GM13977 (cell line): ENCODE data around the gene NFIA.
"Not testable (repeated sequence)": the region's sequence is repeated elsewhere in the genome, so short reads cannot be mapped to it uniquely, and the experiment has no call there.

Experiments
- DNase-seq: peaks from one replicate; pipeline ENCODE4 v3.0.0; 2012; ENCODE audit warnings: low spot score
- CTCF ChIP-seq: IDR thresholded peaks from 2 replicates; pipeline ENCODE4 v1.5.1; 2012; ENCODE audit warnings: mild to moderate bottlenecking, control low read depth; ENCODE audit not compliant: insufficient read depth; ENCODE audit errors: extremely low read depth, missing control alignments
- in situ Hi-C: fragments of 300-500 bp; cut with MboI; formaldehyde crosslinking; loops from one replicate; pipeline ENCODE4 v1.12.0; 2022; ENCODE audit warnings: low sequenced_read_pairs, low pct_unique_long_range_greater_than_20kb, mixed read lengths, inconsistent platforms; ENCODE audit not compliant: unreplicated experiment

The NFIA gene

GRCh38 chr1:61460191-61460590 lies 377.8 kb downstream of the NFIA start:
- in situ Hi-C loops: no loop called here
- no peak for TF ChIP-seq CTCF
- no peak for DNase-seq

- no peak for DNase-seq
- in situ Hi-C loops: no loop called here
- no peak for TF ChIP-seq CTCF
Measured at GRCh38 chr1:61461406-61462384, 379.3 kb downstream of the NFIA start.

GRCh38 chr1:61462628-61463027 lies 380.3 kb downstream of the NFIA start:
- in situ Hi-C loops: no loop called here
- DNase-seq: no peak
- TF ChIP-seq CTCF: no peak

- no peak for TF ChIP-seq CTCF
- in situ Hi-C loops: no loop called here
- no peak for DNase-seq
Measured at GRCh38 chr1:61463220-61463619, 380.9 kb downstream of the NFIA start.

GRCh38 chr1:61467836-61468235 lies 385.5 kb downstream of the NFIA start:
- DNase-seq, in situ Hi-C loops: not testable (repeated sequence)

- no peak for DNase-seq
- TF ChIP-seq CTCF: no peak
- in situ Hi-C loops: no loop called here
Measured at GRCh38 chr1:61469365-61469764, 387.0 kb downstream of the NFIA start.

GRCh38 chr1:61472876-61473275 lies 390.5 kb downstream of the NFIA start:
- no peak for TF ChIP-seq CTCF
- in situ Hi-C loops: no loop called here
- no peak for DNase-seq
